HepG2 (cell line): Measurements from ENCODE around the gene RAB6C. TPM values are rescaled to one million over a fixed set of nuclear protein-coding genes. Genes with fewer than 3 reads are reported as not detected.
"Not testable (repeated sequence)": the region's sequence is repeated elsewhere in the genome, so short reads cannot be mapped to it uniquely, and the experiment has no call there.

Experiments
- ATAC-seq: fragments of 200-7000 bp; cut with Tn5 transposase; 3 replicates; pipeline ENCODE4 v1.9.1; 2020; ENCODE audit warnings: mild to moderate bottlenecking, moderate library complexity
- BruUV-seq: library from RNA; stranded (reverse); fragments of 400-500 nt; replicated peaks from 2 replicates; lab custom pipeline; 2021; lab: Mats Ljungman, UMichigan
- CTCF ChIA-PET: fragments of 300-600 bp; formaldehyde crosslinking; extraction: SDS; loops from one replicate; lab custom pipeline; 2021; ENCODE audit warnings: low total read pairs, inconsistent platforms, low intra/inter-chr PET ratio; lab: Yijun Ruan, JAX
- POLR2A ChIA-PET: fragments of 350-600 bp; sonication (Branson Sonifier 250); formaldehyde crosslinking; loops from one replicate; lab custom pipeline; 2020; ENCODE audit warnings: antibody characterized with exemption, inconsistent platforms; lab: Yijun Ruan, JAX
- DNase-seq: peaks from one replicate; pipeline ENCODE4 v3.0.0-alpha.2; 2015; ENCODE audit warnings: low spot score
- FAIRE-seq: peaks from 3 replicates; lab custom pipeline; 2011; peaks lifted over from hg19 to GRCh38; lab: Jason Lieb, UNC
- H2AFZ ChIP-seq: one replicate; pipeline ENCODE4 v1.6.1; 2011; ENCODE audit warnings: low read length, inconsistent platforms
- H3K27ac ChIP-seq: fragments of 300-600 bp; 3 replicates; pipeline ENCODE4 v1.8.0; 2011; ENCODE audit warnings: mixed run types, mild to moderate bottlenecking, mixed read lengths, low read length, inconsistent platforms; ENCODE audit not compliant: insufficient read depth; ENCODE audit errors: extremely low read length
- H3K27me3 ChIP-seq, 2 experiments: fragments of 200-600 bp in 1 of 2; 2 replicates in 1 of 2; 3 replicates in 1 of 2; pipeline versions ENCODE4 v1.6.0 to v1.8.0; 2011; ENCODE audit warnings: low read length in 2 of 2, mild to moderate bottlenecking in 2 of 2, moderate library complexity in 2 of 2, inconsistent platforms in 1 of 2; ENCODE audit not compliant: insufficient read depth in 2 of 2, control insufficient read depth in 1 of 2
- H3K36me3 ChIP-seq, 2 experiments: fragments of 200-600 bp in 1 of 2; replicated peaks in 1 of 2; 2 replicates in 1 of 2; 3 replicates in 1 of 2; pipeline versions ENCODE4 v1.5.1 to v1.8.0; 2011; ENCODE audit warnings: low read length in 2 of 2, inconsistent platforms in 1 of 2; ENCODE audit not compliant: insufficient read depth in 2 of 2, control insufficient read depth in 1 of 2
- H3K4me1 ChIP-seq: 2 replicates; pipeline ENCODE4 v1.5.1; 2012; ENCODE audit warnings: low read length, inconsistent platforms; ENCODE audit not compliant: insufficient read depth
- H3K4me2 ChIP-seq: 2 replicates; pipeline ENCODE4 v1.6.0; 2011; ENCODE audit warnings: low read depth, low read length, inconsistent platforms
- H3K4me3 ChIP-seq, 3 experiments: fragments of 200-600 bp in 1 of 3; sonication (generic), shearing (Covaris generic) in 1 of 3; replicated peaks in 1 of 3; 2 replicates each; pipeline ENCODE4 v1.5.1; 2011 to 2016; ENCODE audit warnings: low read length in 3 of 3, inconsistent platforms in 2 of 3, low read depth in 2 of 3, mild to moderate bottlenecking in 2 of 3, control low read depth in 1 of 3, mixed read lengths in 1 of 3; ENCODE audit not compliant: insufficient read depth in 1 of 3
- H3K79me2 ChIP-seq: one replicate; pipeline ENCODE4 v1.6.1; 2011; ENCODE audit warnings: low read length, inconsistent platforms; ENCODE audit not compliant: insufficient read depth
- H3K9ac ChIP-seq: 2 replicates; pipeline ENCODE4 v1.6.0; 2011; ENCODE audit warnings: mild to moderate bottlenecking, low read depth, low read length, inconsistent platforms; ENCODE audit not compliant: insufficient read depth
- H3K9me3 ChIP-seq: 2 replicates; pipeline ENCODE4 v1.5.1; 2012; ENCODE audit warnings: mild to moderate bottlenecking, low read length
- H4K20me1 ChIP-seq: 2 replicates; pipeline ENCODE4 v1.6.0; 2011; ENCODE audit warnings: inconsistent platforms, mild to moderate bottlenecking, low read length, moderate library complexity; ENCODE audit not compliant: insufficient read depth
- ATF6 ChIP-seq: sonication (generic); formaldehyde crosslinking; conservative IDR thresholded peaks from 2 replicates; pipeline ENCODE4 v1.4.0; 2020; ENCODE audit warnings: missing genetic modification reagents
- WGBS: methylation state at CpG from one replicate; pipeline ENCODE4 v1.1.6; 2017; ENCODE audit warnings: low lambda C conversion rate; 5-methylcytosine and 5-hydroxymethylcytosine counted together
- in situ Hi-C: cut with HindIII; loops from 2 replicates; pipeline ENCODE4 v1.10.0; 2017; ENCODE audit warnings: low pct_unique_long_range_greater_than_20kb; ENCODE audit not compliant: extremely low pct_ligation_motif_present
- intact Hi-C: fragments of 100-400 bp; cut with micrococcal nuclease; formaldehyde crosslinking; loops from one replicate; pipeline ENCODE4 v1.10.0; 2022; ENCODE audit not compliant: unreplicated experiment
- polyA plus RNA-seq, 8 experiments: library from polyadenylated mRNA; depleted of rRNA in 3 of 8; stranded (reverse) in 7 of 8; unstranded in 1 of 8; fragments of >200 nt; fragmentation: Illumina TruSeq in 4 of 8; extraction: Trizol in 4 of 8; gene quantifications; 2 replicates each; pipeline versions ENCODE4 v1.2.1 to v1.2.3, GENCODE V29; 2011 to 2016; ENCODE audit warnings: low read depth in 4 of 8, missing spikeins in 1 of 8, mixed read lengths in 1 of 8; ENCODE audit not compliant: insufficient read depth in 1 of 8
- total RNA-seq, 5 experiments: library from RNA; depleted of rRNA; stranded (reverse); fragments of >200 nt; fragmentation: Illumina TruSeq; extraction: Trizol; gene quantifications; 2 replicates each; pipeline ENCODE4 v1.2.3, GENCODE V29; 2016; ENCODE audit warnings: low read depth in 1 of 5

The RAB6C gene
- total and polyA plus RNA-seq, 2 of the 13 experiments (the other 11 are each of a cell fraction or from before 2014, with no cell fraction given), result not detected

- no peak for TF ChIP-seq ATF6 (CRISPR knock-in tag)
Observed at GRCh38 chr2:129977986-129978385, 1.5 kb upstream of the RAB6C start (continued).

GRCh38 chr2:129980246-129980645 lies 780 bp downstream of the RAB6C start:
- ATAC-seq, H4K20me1 ChIP-seq, intact Hi-C loops, H3K4me2 ChIP-seq, DNase-seq, CTCF ChIA-PET, H3K9ac ChIP-seq, POLR2A ChIA-PET, H3K9me3 ChIP-seq, in situ Hi-C loops, H3K79me2 ChIP-seq, BruUV-seq, H3K4me1 ChIP-seq, H3K36me3 ChIP-seq, H3K27ac ChIP-seq, H2AFZ ChIP-seq, FAIRE-seq, H3K4me3 ChIP-seq: not testable (repeated sequence)
- 28% methylated on average over 7 of the region's 13 CpGs for WGBS
- H3K27me3 ChIP-seq, result peaks cover 0 to 19% of the 10 kb centered on the region in 2 experiments; a peak in 3 of 5 replicates

GRCh38 chr2:129981689-129982088 lies 2.2 kb downstream of the RAB6C start:
- H3K9ac ChIP-seq, H3K4me1 ChIP-seq, ATAC-seq, CTCF ChIA-PET, BruUV-seq, DNase-seq, H3K4me2 ChIP-seq, H2AFZ ChIP-seq, in situ Hi-C loops, H3K9me3 ChIP-seq, intact Hi-C loops, H3K27ac ChIP-seq, H3K36me3 ChIP-seq, H3K4me3 ChIP-seq, FAIRE-seq, H3K79me2 ChIP-seq, POLR2A ChIA-PET, H4K20me1 ChIP-seq: not testable (repeated sequence)
- H3K27me3 ChIP-seq, result peaks cover 0 to 17% of the 10 kb centered on the region in 2 experiments; a peak in 3 of 5 replicates
- 44% methylated on average over 7 of the region's 7 CpGs for WGBS
